HCT116 (cell line): ENCODE data around the gene F2RL1. TPM values are rescaled to one million over a fixed set of nuclear protein-coding genes. Genes with fewer than 3 reads are reported as not detected.
"Not testable (repeated sequence)": the region's sequence is repeated elsewhere in the genome, so short reads cannot be mapped to it uniquely, and the experiment has no call there.

Source experiments
- ATAC-seq: fragments of 200-7000 bp; cut with Tn5 transposase; 2 replicates; pipeline ENCODE4 v1.9.1; 2020; ENCODE audit warnings: mild to moderate bottlenecking, moderate library complexity
- BruUV-seq: library from RNA; stranded (reverse); fragments of 400-500 nt; replicated peaks from 2 replicates; lab custom pipeline; 2021; lab: Mats Ljungman, UMichigan
- CTCF ChIA-PET: fragments of 300-600 bp; sonication (Branson Sonifier 250); formaldehyde crosslinking; loops from one replicate; lab custom pipeline; 2021; ENCODE audit warnings: antibody characterized with exemption; lab: Charles Lee
- POLR2A ChIA-PET: fragments of 300-600, 350-600 bp; sonication (Branson Sonifier 250); formaldehyde crosslinking; loops from one replicate; lab custom pipeline; 2021; ENCODE audit warnings: antibody characterized with exemption; lab: Charles Lee
- RAD21 ChIA-PET, 2 experiments: fragments of 300-600 bp; sonication (Branson Sonifier 250); formaldehyde crosslinking; loops; one replicate each; lab custom pipeline; 2023; ENCODE audit warnings: low total read pairs in 2 of 2; ENCODE audit not compliant: uncharacterized antibody in 2 of 2, unreplicated experiment in 2 of 2, low non-redundant PET in 1 of 2; lab: Charles Lee
- DNase-seq: peaks from one replicate; pipeline ENCODE4 v3.0.0-alpha.2; 2010; ENCODE audit warnings: low read depth, low spot score
- H2AFZ ChIP-seq: fragments of 200-600 bp; shearing (Covaris generic), sonication (generic); 2 replicates; pipeline ENCODE4 v1.6.1; 2017; ENCODE audit warnings: low read depth, mixed run types, mixed read lengths, antibody characterized with exemption, low read length; ENCODE audit not compliant: poor library complexity, severe bottlenecking
- H3K27ac ChIP-seq: 2 replicates; pipeline ENCODE4 v1.5.1; 2012; ENCODE audit warnings: low read depth, low read length
- H3K27me3 ChIP-seq: fragments of 200-600 bp; sonication (generic); 2 replicates; pipeline ENCODE4 v1.6.1; 2016; ENCODE audit warnings: mixed run types, low read length, mixed read lengths; ENCODE audit not compliant: insufficient read depth
- H3K36me3 ChIP-seq, 2 experiments: fragments of 200-500 bp in 1 of 2; fragments of 200-600 bp in 1 of 2; sonication (Bioruptor generic) in 1 of 2; sonication (generic) in 1 of 2; 2 replicates each; pipeline versions ENCODE4 v1.5.1 to v1.6.1; 2014 to 2016; ENCODE audit warnings: low read length in 2 of 2, inconsistent platforms in 1 of 2, mixed read lengths in 1 of 2, mixed run types in 1 of 2; ENCODE audit not compliant: insufficient read depth in 2 of 2, control insufficient read depth in 1 of 2
- H3K4me1 ChIP-seq, 2 experiments: fragments of 200-600 bp in 1 of 2; sonication (generic) in 1 of 2; 2 replicates each; pipeline versions ENCODE4 v1.5.1 to v1.6.1; 2012 to 2017; ENCODE audit warnings: low read length in 2 of 2, inconsistent platforms in 1 of 2, mild to moderate bottlenecking in 1 of 2, mixed read lengths in 1 of 2, mixed run types in 1 of 2, moderate library complexity in 1 of 2; ENCODE audit not compliant: insufficient read depth in 2 of 2, control insufficient read depth in 1 of 2
- H3K4me2 ChIP-seq: fragments of 200-600 bp; sonication (generic); 2 replicates; pipeline ENCODE4 v1.6.1; 2017; ENCODE audit warnings: mixed run types, low read length, mixed read lengths
- H3K4me3 ChIP-seq, 2 experiments: fragments of 200-600 bp in 1 of 2; sonication (generic) in 1 of 2; replicated peaks in 1 of 2; 2 replicates each; pipeline ENCODE4 v1.5.1; 2011 to 2016; ENCODE audit warnings: low read length in 2 of 2, control low read depth in 1 of 2, low read depth in 1 of 2, mild to moderate bottlenecking in 1 of 2, mixed read lengths in 1 of 2, mixed run types in 1 of 2
- H3K79me2 ChIP-seq: fragments of 200-600 bp; sonication (generic); 2 replicates; pipeline ENCODE4 v1.6.1; 2017; ENCODE audit warnings: mild to moderate bottlenecking, mixed run types, low read length, moderate library complexity, mixed read lengths; ENCODE audit not compliant: insufficient read depth
- H3K9ac ChIP-seq: fragments of 200-600 bp; sonication (generic); 2 replicates; pipeline ENCODE4 v1.6.1; 2016; ENCODE audit warnings: low read length, mixed read lengths
- H3K9me2 ChIP-seq: fragments of 200-600 bp; sonication (generic), shearing (Covaris generic); 2 replicates; pipeline ENCODE4 v1.6.1; 2017; ENCODE audit warnings: mixed run types, mild to moderate bottlenecking, moderate library complexity; ENCODE audit not compliant: insufficient read depth
- H3K9me3 ChIP-seq, 2 experiments: fragments of 200-500 bp in 1 of 2; fragments of 200-600 bp in 1 of 2; sonication (Bioruptor generic) in 1 of 2; sonication (generic) in 1 of 2; 2 replicates each; pipeline ENCODE4 v1.6.1; 2014 to 2017; ENCODE audit warnings: low read length in 2 of 2, mixed read lengths in 2 of 2, inconsistent platforms in 1 of 2, low read depth in 1 of 2, mild to moderate bottlenecking in 1 of 2, mixed run types in 1 of 2, moderate library complexity in 1 of 2; ENCODE audit not compliant: control insufficient read depth in 1 of 2, insufficient read depth in 1 of 2
- H4K20me1 ChIP-seq: fragments of 200-600 bp; sonication (generic), shearing (Covaris generic); 2 replicates; pipeline ENCODE4 v1.6.1; 2017; ENCODE audit warnings: mixed run types, mild to moderate bottlenecking, moderate library complexity; ENCODE audit not compliant: insufficient read depth
- CEBPB ChIP-seq: IDR thresholded peaks from 2 replicates; pipeline ENCODE4 v1.6.1; 2012; ENCODE audit warnings: low read depth
- EZH2 ChIP-seq: fragments of 200-600 bp; sonication (generic); IDR thresholded peaks from 2 replicates; pipeline ENCODE4 v1.6.1; 2017; ENCODE audit warnings: antibody characterized with exemption, mixed run types
- EZH2phosphoT487 ChIP-seq: fragments of 200-600 bp; IDR thresholded peaks from 2 replicates; pipeline ENCODE4 v1.6.1; 2018; ENCODE audit warnings: antibody characterized with exemption, borderline replicate concordance
- FOSL1 ChIP-seq: IDR thresholded peaks from 2 replicates; pipeline ENCODE4 v1.6.1; 2012; ENCODE audit warnings: low read depth
- RAD21 ChIP-seq: IDR thresholded peaks from 2 replicates; pipeline ENCODE4 v1.6.1; 2012; ENCODE audit warnings: low read depth, mild to moderate bottlenecking
- SIN3A ChIP-seq: IDR thresholded peaks from 2 replicates; pipeline ENCODE4 v1.6.1; 2012; ENCODE audit warnings: low read depth
- SP1 ChIP-seq: IDR thresholded peaks from 2 replicates; pipeline ENCODE4 v1.6.1; 2012; ENCODE audit warnings: low read depth
- TCF7L2 ChIP-seq: IDR thresholded peaks from 2 replicates; pipeline ENCODE4 v1.7.0; 2011; ENCODE audit warnings: borderline replicate concordance, inconsistent platforms; ENCODE audit not compliant: insufficient read depth, insufficient read length; ENCODE audit errors: extremely low read depth
- YY1 ChIP-seq: IDR thresholded peaks from 2 replicates; pipeline ENCODE4 v1.6.1; 2011; ENCODE audit warnings: low read length, low read depth, moderate library complexity, mild to moderate bottlenecking; ENCODE audit not compliant: insufficient replicate concordance; ENCODE audit errors: extremely low read depth
- intact Hi-C: fragments of 100-400 bp; cut with micrococcal nuclease; formaldehyde crosslinking; loops from 2 replicates; pipeline ENCODE4 v1.10.0; 2022
- total RNA-seq: library from RNA; stranded (reverse); gene quantifications from one replicate; pipeline ENCODE4 v1.2.1, GENCODE V29; 2021; ENCODE audit not compliant: unreplicated experiment
- TF ChIP-seq, protein P1 (sequence below): IDR thresholded peaks from 2 replicates; pipeline ENCODE4 v1.6.1; 2012
- TF ChIP-seq, protein P2 (sequence below), 3 experiments: fragments of 200-600 bp in 1 of 3; sonication (generic) in 1 of 3; IDR thresholded peaks in 2 of 3; conservative IDR thresholded peaks in 1 of 3; 2 replicates each; pipeline ENCODE4 v1.5.1; 2012 to 2017; ENCODE audit warnings: low read depth in 2 of 3, low read length in 2 of 3, antibody characterized with exemption in 1 of 3, borderline replicate concordance in 1 of 3, control low read depth in 1 of 3, mild to moderate bottlenecking in 1 of 3, mixed read lengths in 1 of 3, mixed run types in 1 of 3, moderate library complexity in 1 of 3; ENCODE audit not compliant: insufficient read depth in 1 of 3

Gene F2RL1
- total RNA-seq, 1 experiment from 2014 or later: 119 TPM

DNA sequence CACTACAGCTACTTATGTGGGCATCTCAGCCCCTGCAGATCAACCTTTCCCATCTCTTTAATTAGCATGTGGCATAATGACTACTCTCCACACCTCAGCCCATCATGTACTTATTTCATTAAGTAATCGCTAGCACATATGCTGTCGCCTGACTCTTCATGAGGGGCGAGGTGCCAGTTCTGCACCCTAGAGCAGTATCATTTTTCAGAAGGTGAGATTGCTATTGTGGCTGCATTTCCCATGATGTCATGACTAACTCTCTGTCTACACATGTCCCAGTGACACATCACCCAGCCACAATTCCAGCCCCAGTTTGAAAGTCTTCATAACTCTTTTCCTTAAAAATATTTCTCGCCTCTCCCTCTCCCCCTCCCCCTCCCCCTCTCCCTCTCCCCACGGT lies 7.6 kb upstream of the F2RL1 start:
- H3K27ac ChIP-seq: no peak overlapping the region
- CTCF ChIA-PET: no interaction called here
- no peak for ATAC-seq

DNA sequence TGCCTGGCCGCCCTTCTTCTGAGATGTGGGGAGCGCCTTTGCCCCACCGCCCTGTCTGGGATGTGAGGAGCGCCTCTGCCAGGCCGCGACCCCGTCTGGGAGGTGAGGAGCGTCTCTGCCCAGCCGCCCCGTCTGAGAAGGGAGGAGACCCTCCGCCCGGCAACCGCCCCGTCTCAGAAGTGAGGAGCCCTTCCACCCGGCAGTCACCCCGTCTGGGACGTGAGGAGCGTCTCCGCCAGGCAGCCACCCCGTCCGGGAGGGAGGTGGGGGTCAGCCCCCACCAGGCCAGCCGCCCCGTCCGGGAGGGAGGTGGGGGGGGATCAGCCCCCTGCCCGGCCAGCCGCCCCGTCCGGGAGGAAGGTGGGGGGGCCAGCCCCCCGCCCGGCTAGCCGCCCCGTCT lies 6.6 kb upstream of the F2RL1 start:
- H3K9me2 ChIP-seq, intact Hi-C loops, BruUV-seq, ATAC-seq, H2AFZ ChIP-seq, H3K9me3 ChIP-seq, H3K79me2 ChIP-seq, H3K36me3 ChIP-seq, H4K20me1 ChIP-seq, H3K4me2 ChIP-seq, POLR2A ChIA-PET, H3K27me3 ChIP-seq, CTCF ChIA-PET, H3K4me3 ChIP-seq, DNase-seq, H3K27ac ChIP-seq, H3K9ac ChIP-seq, RAD21 ChIA-PET: not testable (repeated sequence)
- H3K4me1 ChIP-seq: peaks cover 33 to 76% of the 10 kb centered on the region in 2 experiments

More for the DNA sequence above, 7.6 kb upstream of the F2RL1 start:
- Histone ChIP-seq H3K36me3 (no peaks in the 10 kb centered on the region), H3K27me3 (no peaks in the 10 kb centered on the region), H2AFZ (no peak overlapping the region), H3K4me3 (no peak overlapping the region), H3K4me1 (peaks cover 37 to 77% of the 10 kb centered on the region in 2 experiments), H3K79me2 (no peaks in the 10 kb centered on the region), H3K4me2 (peak overlapping the region; percentile 28; the same call in 1 of the 2 replicates), H3K9ac (no peak overlapping the region), H3K9me3 (no peaks in the 10 kb centered on the region), H4K20me1 (no peaks in the 10 kb centered on the region), H3K9me2 (no peaks in the 10 kb centered on the region)
- ChIA-PET RAD21 (no interaction called here), POLR2A (no interaction called here)
- intact Hi-C loops: no loop called here
- TF ChIP-seq SP1 (no peak), TCF7L2 (no peak), SIN3A (no peak), RAD21 (no peak), FOSL1 (0 out of 2 replicates have a peak, but pooled peaks have one; percentile 13), CEBPB (no peak), EZH2 (no peak), YY1 (no peak), EZH2phosphoT487 (no peak)
- TF ChIP-seq, protein P1, sequence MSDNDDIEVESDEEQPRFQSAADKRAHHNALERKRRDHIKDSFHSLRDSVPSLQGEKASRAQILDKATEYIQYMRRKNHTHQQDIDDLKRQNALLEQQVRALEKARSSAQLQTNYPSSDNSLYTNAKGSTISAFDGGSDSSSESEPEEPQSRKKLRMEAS: peak; percentile 19; the same call in 1 of the 2 replicates
- TF ChIP-seq, protein P2, sequence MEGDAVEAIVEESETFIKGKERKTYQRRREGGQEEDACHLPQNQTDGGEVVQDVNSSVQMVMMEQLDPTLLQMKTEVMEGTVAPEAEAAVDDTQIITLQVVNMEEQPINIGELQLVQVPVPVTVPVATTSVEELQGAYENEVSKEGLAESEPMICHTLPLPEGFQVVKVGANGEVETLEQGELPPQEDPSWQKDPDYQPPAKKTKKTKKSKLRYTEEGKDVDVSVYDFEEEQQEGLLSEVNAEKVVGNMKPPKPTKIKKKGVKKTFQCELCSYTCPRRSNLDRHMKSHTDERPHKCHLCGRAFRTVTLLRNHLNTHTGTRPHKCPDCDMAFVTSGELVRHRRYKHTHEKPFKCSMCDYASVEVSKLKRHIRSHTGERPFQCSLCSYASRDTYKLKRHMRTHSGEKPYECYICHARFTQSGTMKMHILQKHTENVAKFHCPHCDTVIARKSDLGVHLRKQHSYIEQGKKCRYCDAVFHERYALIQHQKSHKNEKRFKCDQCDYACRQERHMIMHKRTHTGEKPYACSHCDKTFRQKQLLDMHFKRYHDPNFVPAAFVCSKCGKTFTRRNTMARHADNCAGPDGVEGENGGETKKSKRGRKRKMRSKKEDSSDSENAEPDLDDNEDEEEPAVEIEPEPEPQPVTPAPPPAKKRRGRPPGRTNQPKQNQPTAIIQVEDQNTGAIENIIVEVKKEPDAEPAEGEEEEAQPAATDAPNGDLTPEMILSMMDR (IDR thresholded peaks at IDR 0.05 in 2 of 3, conservative IDR thresholded peaks at IDR 0.05 in 1 of 3; ENCODE audit: borderline replicate concordance in 1 of 3, insufficient read depth in 1 of 3, low read depth in 2 of 3, low read length in 2 of 3): no peak
- no TSS peak for BruUV-seq
- no peak for DNase-seq
